Measurements from ENCODE around the gene HORMAD2. TPM values are rescaled to one million over a fixed set of nuclear protein-coding genes. Genes with fewer than 3 reads are reported as not detected.

Gene HORMAD2
- total RNA-seq, 1 experiment from 2014 or later: not detected

- TF ChIP-seq CDX4 (CRISPR knock-in tag; IDR thresholded peaks at IDR 0.05; ENCODE audit: borderline replicate concordance) (no peak), MAX (CRISPR knock-in tag; IDR thresholded peaks at IDR 0.05) (no peak), ZSCAN18 (CRISPR knock-in tag; IDR thresholded peaks at IDR 0.05) (no peak)
Measured at GRCh38 chr22:30041881-30042280, 38.4 kb upstream of the HORMAD2 start (continued).

- Mint-ChIP-seq H3K9me3 (no peaks in the 10 kb centered on the region), H3K36me3 (no peaks in the 10 kb centered on the region), H3K4me3 (no peak overlapping the region), H3K27me3 (ENCODE audit: low read depth) (no peaks in the 10 kb centered on the region), H3K27ac (no peak overlapping the region), H3K4me1 (peaks cover 1% of the 10 kb centered on the region; the same call in 1 of the 2 replicates)
- DNase-seq (ENCODE audit: low spot score) (no peak), ATAC-seq (no peak)
- TF ChIP-seq E2F5 (CRISPR knock-in tag; IDR thresholded peaks at IDR 0.05): no peak
- no peak for TF ChIP-seq ESRRA (CRISPR knock-in tag; IDR thresholded peaks at IDR 0.05; ENCODE audit: borderline replicate concordance)
- no peak for TF ChIP-seq HMGA2 (CRISPR knock-in tag; IDR thresholded peaks at IDR 0.05)
- TF ChIP-seq STAT6 (CRISPR knock-in tag; conservative IDR thresholded peaks at IDR 0.05; ENCODE audit: low read depth): no peak
- no peak for TF ChIP-seq NFYB (CRISPR knock-in tag; conservative IDR thresholded peaks at IDR 0.05; ENCODE audit: low read depth)
- TF ChIP-seq ZBTB43 (CRISPR knock-in tag; IDR thresholded peaks at IDR 0.05): no peak
- no peak for TF ChIP-seq TEAD1 (CRISPR knock-in tag; IDR thresholded peaks at IDR 0.05)
- TF ChIP-seq HMGXB4 (CRISPR knock-in tag; IDR thresholded peaks at IDR 0.05): no peak
- no peak for TF ChIP-seq NR1H2 (CRISPR knock-in tag; IDR thresholded peaks at IDR 0.05)
- TF ChIP-seq IRF1 (CRISPR knock-in tag; IDR thresholded peaks at IDR 0.05): no peak
- TF ChIP-seq USF2 (CRISPR knock-in tag; IDR thresholded peaks at IDR 0.05): no peak
- CTCF ChIA-PET: no interaction called here
- POLR2A ChIA-PET: interaction anchor here (0.6 kb wide), 1 partner anchor 14 kb away, joined by 3 read pairs; no protein-coding TSS in a partner anchor
Measured at GRCh38 chr22:30043161-30043560, 37.1 kb upstream of the HORMAD2 start.
